ENCODE data around the gene COX6B2. TPM values are rescaled to one million over a fixed set of nuclear protein-coding genes. Genes with fewer than 3 reads are reported as not detected.

The COX6B2 gene
- total RNA-seq, 1 donor from 2014 or later: not detected

DNA sequence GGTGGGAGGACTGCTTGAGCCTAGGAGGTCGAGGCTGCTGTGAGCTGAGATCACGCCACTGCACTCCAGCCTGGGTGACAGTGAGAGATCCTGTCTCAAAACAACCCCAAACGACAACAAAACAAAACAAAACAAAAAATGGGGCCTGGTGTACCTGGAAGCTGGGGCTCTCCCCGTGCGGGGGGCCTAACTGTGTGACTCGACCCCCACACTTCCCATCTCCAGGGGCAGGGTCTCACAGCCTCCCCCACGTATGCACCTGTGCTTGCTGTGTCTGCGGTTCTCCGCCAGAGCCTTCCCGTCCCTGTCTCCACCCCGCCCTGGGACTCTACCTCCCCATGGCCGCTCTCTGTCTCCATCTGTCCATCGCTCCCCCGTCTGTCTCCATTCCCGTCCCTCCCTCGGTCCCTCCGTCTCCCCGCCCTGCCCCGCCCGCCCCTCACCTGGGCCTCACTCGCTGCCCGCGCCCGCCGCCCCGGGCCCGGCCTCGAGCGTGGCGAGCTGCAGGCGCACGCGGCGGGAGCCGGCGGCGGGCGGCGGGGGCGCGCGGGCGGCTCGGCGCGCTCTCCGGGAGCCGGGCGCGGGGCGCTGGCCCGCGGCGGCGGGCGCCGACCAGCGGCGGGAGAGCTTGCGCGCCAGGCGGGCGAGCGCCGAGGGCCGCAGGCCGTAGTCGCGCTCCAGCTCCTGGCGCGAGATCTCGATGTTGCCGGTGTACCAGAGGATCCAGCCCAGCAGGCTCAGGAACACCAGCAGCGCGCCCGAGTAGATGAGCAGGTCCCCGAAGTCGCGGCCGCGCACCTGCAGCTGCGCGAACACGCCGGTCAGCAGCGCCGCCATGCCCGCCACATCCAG, 29.0 kb upstream of the COX6B2 start:
- Histone ChIP-seq H3K36me3 (ENCODE audit: control insufficient read depth in 3 of 3, insufficient read depth in 3 of 3, low read length in 3 of 3) (peaks cover 14 to 17% (median 16%) of the 10 kb centered on the region in 3 donors), H3K27me3 (ENCODE audit: control insufficient read depth in 3 of 3, insufficient read depth in 3 of 3, low read length in 3 of 3) (peaks cover 0 to 2% (median 0%) of the 10 kb centered on the region in 3 donors), H3K9ac (ENCODE audit: low read depth in 1 of 3, low read length in 3 of 3) (peak overlapping the region; percentile 38 to 95 (median 57)), H3K27ac (ENCODE audit: low read depth, low read length) (no peak overlapping the region), H3K9me3 (ENCODE audit: control insufficient read depth in 3 of 3, low read length in 3 of 3) (no peaks in the 10 kb centered on the region), H3K4me3 (ENCODE audit: low read length in 3 of 3) (peak overlapping the region; percentile 67 to 95 (median 88)), H3K4me1 (ENCODE audit: control insufficient read depth in 3 of 3, insufficient read depth in 3 of 3, low read length in 3 of 3) (peaks cover 37 to 46% (median 40%) of the 10 kb centered on the region in 3 donors)

DNA sequence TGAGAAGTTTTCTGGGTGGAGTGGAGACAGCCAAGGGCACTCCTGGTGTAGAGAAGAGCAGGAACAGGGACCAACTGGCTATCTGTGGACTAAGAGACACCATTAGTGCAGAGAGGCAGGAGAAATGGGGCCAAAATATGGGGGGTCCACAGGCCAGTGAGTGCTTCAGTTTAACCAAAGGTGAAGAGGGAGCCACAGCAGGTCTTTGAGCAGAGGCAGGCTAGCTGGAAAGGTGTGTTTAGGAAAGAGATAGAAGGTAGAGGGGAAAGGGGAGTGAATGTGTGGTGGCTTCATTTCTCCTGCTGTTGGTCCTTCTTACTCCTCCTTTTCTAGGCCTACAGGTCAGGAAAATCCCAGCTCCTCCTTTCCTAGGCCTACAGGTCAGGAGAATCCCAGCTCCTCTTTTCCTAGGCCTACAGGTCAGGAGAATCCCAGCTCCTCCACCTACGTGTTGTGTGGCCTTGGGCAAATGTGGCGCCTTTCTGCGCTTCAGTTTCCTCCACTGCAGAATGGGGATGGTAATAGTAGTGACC, 28.1 kb upstream of the COX6B2 start:
- Histone ChIP-seq H3K4me3 (ENCODE audit: low read length in 3 of 3) (no peak overlapping the region), H3K9me3 (ENCODE audit: control insufficient read depth in 3 of 3, low read length in 3 of 3) (no peaks in the 10 kb centered on the region), H3K9ac (ENCODE audit: low read depth in 1 of 3, low read length in 3 of 3) (peak overlapping the region in 1 of 3 donors; percentile 38), H3K27me3 (ENCODE audit: control insufficient read depth in 3 of 3, insufficient read depth in 3 of 3, low read length in 3 of 3) (peaks cover under 1 to 7% (median 7%) of the 10 kb centered on the region in 3 donors), H3K27ac (ENCODE audit: low read depth, low read length) (no peak overlapping the region), H3K36me3 (ENCODE audit: control insufficient read depth in 3 of 3, insufficient read depth in 3 of 3, low read length in 3 of 3) (peaks cover 5 to 8% (median 8%) of the 10 kb centered on the region in 3 donors), H3K4me1 (ENCODE audit: control insufficient read depth in 3 of 3, insufficient read depth in 3 of 3, low read length in 3 of 3) (peaks cover 29 to 36% (median 31%) of the 10 kb centered on the region in 3 donors)

DNA sequence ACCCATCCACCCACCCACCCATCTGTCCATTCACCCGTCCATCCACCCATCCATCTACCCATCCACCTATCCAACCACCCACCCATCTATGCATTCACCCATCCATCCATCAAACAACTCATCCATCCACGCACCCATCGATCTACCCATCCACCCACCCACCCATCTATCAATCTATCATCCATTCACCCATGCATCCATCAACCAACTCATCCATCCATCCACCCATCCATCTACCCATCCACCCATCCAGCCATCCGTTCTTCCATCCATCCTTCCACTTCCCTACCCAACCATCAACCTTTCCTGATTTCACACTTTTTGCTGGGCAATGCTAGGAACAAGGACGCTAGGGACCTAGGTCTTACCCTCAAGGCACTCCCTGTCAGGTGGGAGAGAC, 27.5 kb upstream of the COX6B2 start:
- peaks cover 23 to 31% (median 25%) of the 10 kb centered on the region in 3 donors for H3K4me1 ChIP-seq (ENCODE audit: control insufficient read depth in 3 of 3, insufficient read depth in 3 of 3, low read length in 3 of 3)
- H3K9me3 ChIP-seq (ENCODE audit: control insufficient read depth in 3 of 3, low read length in 3 of 3): no peaks in the 10 kb centered on the region
- H3K4me3 ChIP-seq (ENCODE audit: low read length in 3 of 3): no peak overlapping the region
- H3K36me3 ChIP-seq (ENCODE audit: control insufficient read depth in 3 of 3, insufficient read depth in 3 of 3, low read length in 3 of 3): peaks cover 0 to 2% (median 2%) of the 10 kb centered on the region in 3 donors
- H3K27ac ChIP-seq (ENCODE audit: low read depth, low read length): no peak overlapping the region
- H3K27me3 ChIP-seq (ENCODE audit: control insufficient read depth in 3 of 3, insufficient read depth in 3 of 3, low read length in 3 of 3): peaks cover 5 to 12% (median 11%) of the 10 kb centered on the region in 3 donors
- no peak overlapping the region for H3K9ac ChIP-seq (ENCODE audit: low read depth in 1 of 3, low read length in 3 of 3)

DNA sequence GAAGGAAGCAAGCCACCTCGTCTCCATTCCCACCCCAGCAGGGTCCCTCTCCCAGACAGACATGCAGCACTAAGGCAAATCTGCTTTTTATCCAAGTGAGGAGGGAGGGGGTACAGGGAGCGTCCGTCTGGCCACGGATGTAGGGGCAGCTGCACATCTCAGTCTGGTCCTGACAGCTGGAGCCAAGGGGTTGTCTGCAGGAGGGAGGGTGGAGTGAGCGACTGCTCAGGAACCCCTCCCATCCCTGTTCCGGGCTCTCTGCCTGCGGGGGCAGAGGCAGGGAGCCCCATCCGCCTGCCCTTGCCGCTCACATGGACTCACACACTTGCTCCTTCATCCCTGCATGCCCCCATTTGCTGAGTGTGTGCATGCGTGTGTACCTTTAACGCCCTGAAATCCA, 24.7 kb upstream of the COX6B2 start:
- no peaks in the 10 kb centered on the region for H3K9me3 ChIP-seq (ENCODE audit: control insufficient read depth in 3 of 3, low read length in 3 of 3)
- H3K4me3 ChIP-seq (ENCODE audit: low read length in 3 of 3): no peak overlapping the region
- no peaks in the 10 kb centered on the region for H3K36me3 ChIP-seq (ENCODE audit: control insufficient read depth in 3 of 3, insufficient read depth in 3 of 3, low read length in 3 of 3)
- peaks cover 4 to 8% (median 5%) of the 10 kb centered on the region in 3 donors for H3K4me1 ChIP-seq (ENCODE audit: control insufficient read depth in 3 of 3, insufficient read depth in 3 of 3, low read length in 3 of 3)
- H3K27me3 ChIP-seq (ENCODE audit: control insufficient read depth in 3 of 3, insufficient read depth in 3 of 3, low read length in 3 of 3): peaks cover 22 to 33% (median 31%) of the 10 kb centered on the region in 3 donors
- no peak overlapping the region for H3K27ac ChIP-seq (ENCODE audit: low read depth, low read length)
- H3K9ac ChIP-seq (ENCODE audit: low read depth in 1 of 3, low read length in 3 of 3): no peak overlapping the region

DNA sequence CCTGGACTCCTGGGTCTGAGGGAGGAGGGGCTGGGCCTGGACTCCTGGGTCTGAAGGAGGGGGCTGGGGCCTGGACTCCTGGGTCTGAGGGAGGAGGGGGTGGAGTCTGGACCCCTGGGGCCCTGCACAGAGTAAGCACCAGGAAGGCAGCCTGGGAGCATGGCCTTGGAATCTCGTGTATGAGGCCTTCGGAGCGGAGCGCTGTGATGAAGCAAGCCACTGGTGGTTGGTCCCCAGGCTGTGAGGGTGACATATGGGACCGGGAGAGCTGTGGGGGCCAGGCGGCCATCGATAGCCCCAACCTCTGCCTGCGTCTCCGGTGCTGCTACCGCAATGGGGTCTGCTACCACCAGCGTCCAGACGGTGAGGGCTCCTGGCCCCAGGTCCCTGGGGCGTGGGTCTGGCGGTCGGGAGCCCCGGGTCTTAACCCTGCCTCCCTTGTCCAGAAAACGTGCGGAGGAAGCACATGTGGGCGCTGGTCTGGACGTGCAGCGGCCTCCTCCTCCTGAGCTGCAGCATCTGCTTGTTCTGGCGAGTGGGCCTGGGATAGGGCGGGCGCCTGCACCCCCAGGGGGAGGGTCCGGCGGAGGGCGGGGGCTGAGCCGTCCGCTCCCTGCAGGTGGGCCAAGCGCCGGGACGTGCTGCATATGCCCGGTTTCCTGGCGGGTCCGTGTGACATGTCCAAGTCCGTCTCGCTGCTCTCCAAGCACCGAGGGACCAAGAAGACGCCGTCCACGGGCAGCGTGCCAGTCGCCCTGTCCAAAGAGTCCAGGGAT, 23.0 kb upstream of the COX6B2 start:
- Histone ChIP-seq H3K9me3 (ENCODE audit: control insufficient read depth in 3 of 3, low read length in 3 of 3) (no peaks in the 10 kb centered on the region), H3K27me3 (ENCODE audit: control insufficient read depth in 3 of 3, insufficient read depth in 3 of 3, low read length in 3 of 3) (peaks cover 33 to 45% (median 44%) of the 10 kb centered on the region in 3 donors), H3K36me3 (ENCODE audit: control insufficient read depth in 3 of 3, insufficient read depth in 3 of 3, low read length in 3 of 3) (no peaks in the 10 kb centered on the region), H3K4me3 (ENCODE audit: low read length in 3 of 3) (no peak overlapping the region), H3K27ac (ENCODE audit: low read depth, low read length) (no peak overlapping the region), H3K4me1 (ENCODE audit: control insufficient read depth in 3 of 3, insufficient read depth in 3 of 3, low read length in 3 of 3) (peaks cover 0 to 2% (median 0%) of the 10 kb centered on the region in 3 donors), H3K9ac (ENCODE audit: low read depth in 1 of 3, low read length in 3 of 3) (no peak overlapping the region)

DNA sequence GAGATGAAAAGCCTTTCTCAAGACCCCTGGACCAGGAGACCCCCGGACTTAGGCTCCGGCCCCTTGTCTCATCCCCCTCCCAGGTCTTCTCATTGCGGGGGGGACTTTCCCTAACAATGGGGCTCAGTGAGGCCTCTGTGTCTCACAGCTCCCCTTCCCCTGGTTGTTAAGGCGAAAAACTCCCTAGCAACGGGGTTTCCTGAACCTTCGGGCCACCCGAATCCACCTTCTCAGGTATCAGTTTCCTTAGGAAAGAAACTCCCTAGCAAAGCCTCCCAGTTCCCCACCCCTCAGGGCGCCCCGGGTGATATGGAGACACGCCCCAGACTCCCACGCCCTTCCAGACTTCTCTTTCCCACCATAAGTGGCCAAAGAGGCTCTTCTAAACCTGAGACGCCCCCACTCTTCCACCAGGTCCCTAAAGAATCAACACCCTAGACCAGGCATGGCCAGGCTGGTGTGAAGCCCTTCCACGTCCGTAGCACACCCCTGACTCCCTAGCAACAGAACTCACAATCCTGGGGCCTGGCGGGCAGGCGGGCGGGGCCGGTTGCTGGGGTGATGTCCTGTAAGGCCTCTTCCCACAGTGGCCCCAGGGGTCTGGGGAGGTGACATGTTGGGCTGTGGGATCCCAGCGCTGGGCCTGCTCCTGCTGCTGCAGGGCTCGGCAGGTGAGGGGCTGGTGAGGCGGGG, 21.9 kb upstream of the COX6B2 start, which contains the start of gene TMEM190:
Gene TMEM190 (plus strand): TSS at position 586 of the 693 bp plus-strand sequence. CDS start 28 bp downstream, at position 614.
- peaks cover 0 to 2% (median 0%) of the 10 kb centered on the region in 3 donors for H3K4me1 ChIP-seq (ENCODE audit: control insufficient read depth in 3 of 3, insufficient read depth in 3 of 3, low read length in 3 of 3)
- no peaks in the 10 kb centered on the region for H3K36me3 ChIP-seq (ENCODE audit: control insufficient read depth in 3 of 3, insufficient read depth in 3 of 3, low read length in 3 of 3)
- no peak within 1 kb of the TSS for H3K27ac ChIP-seq (ENCODE audit: low read depth, low read length)
- H3K4me3 ChIP-seq (ENCODE audit: low read length in 3 of 3): no peak within 1 kb of the TSS
- no peak within 1 kb of the TSS for H3K9ac ChIP-seq (ENCODE audit: low read depth in 1 of 3, low read length in 3 of 3)
- no peaks in the 10 kb centered on the region for H3K9me3 ChIP-seq (ENCODE audit: control insufficient read depth in 3 of 3, low read length in 3 of 3)
- H3K27me3 ChIP-seq (ENCODE audit: control insufficient read depth in 3 of 3, insufficient read depth in 3 of 3, low read length in 3 of 3): peaks cover 43 to 53% (median 53%) of the 10 kb centered on the region in 3 donors

DNA sequence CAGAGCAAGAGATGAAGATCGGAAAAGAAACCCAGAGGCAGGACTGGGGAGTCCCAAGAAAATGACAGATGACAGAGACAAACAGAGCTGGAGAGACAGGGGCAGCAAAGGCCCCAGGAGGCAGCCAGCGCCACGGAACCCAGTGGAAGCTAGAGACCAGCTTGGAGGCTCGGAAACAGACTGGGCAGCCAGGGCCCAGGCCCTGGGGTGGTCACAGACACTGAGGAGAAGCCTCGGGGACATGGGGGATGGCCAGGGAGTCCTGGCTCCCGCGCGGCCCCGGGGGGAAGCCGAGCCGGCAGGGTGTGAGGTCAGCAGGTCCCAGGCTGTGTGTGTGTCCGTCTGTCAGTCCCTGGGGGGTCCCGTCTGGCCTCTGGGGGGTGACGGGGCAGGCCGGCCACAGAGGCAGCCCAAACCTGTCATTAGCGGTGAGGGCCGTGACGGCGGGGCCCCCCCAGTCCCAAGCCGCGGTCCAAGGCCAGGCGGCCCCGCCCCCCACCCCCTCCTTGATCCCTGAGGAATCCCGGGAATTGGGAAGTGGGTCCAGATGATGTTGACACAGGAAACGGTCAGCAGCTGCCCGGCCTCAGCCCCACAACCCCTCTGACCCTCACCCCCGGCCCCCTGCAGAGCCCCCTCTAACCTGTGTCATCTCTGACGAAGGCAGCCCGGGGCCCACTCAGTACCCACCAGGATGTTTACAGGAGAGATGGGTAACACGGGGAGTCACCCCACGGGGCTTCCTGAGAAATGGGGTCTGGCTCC, 19.7 kb upstream of the COX6B2 start:
- Histone ChIP-seq H3K9me3 (ENCODE audit: control insufficient read depth in 3 of 3, low read length in 3 of 3) (no peaks in the 10 kb centered on the region), H3K27me3 (ENCODE audit: control insufficient read depth in 3 of 3, insufficient read depth in 3 of 3, low read length in 3 of 3) (peaks cover 57 to 70% (median 70%) of the 10 kb centered on the region in 3 donors)

DNA sequence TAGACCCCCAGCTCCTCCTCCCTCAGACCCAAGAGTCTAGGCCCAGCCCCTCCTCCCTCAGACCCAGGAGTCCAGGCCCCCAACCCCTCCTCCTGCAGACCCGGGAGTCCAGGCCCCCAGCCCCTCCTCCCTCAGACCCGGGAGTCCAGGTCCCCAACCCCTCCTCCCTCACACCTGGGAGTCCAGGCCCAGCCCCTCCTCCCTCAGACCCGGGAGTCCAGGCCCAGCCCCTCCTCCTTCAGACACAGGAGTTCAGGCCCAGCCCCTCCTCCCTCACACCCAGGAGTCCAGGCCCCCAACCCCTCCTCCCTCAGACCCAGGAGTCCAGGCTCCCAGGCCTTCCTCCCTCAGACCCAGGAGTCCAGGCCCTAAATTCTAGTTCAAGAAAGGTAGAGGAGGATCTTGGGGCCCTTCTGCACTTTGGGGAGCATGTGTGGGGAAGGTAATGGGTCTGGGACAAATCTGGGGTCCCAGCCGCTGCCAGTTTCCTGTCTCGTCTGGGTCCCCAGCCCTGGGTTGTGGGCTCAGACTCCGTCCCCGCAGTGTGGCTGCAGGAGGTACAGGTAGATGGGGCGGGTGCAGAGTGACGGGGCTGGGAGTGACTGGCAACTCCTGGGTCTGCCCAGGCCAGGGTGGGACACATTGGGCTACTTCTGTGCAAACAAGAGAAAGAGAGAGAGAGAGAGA, 18.9 kb upstream of the COX6B2 start:
- Histone ChIP-seq H3K9me3 (ENCODE audit: control insufficient read depth in 3 of 3, low read length in 3 of 3) (no peaks in the 10 kb centered on the region), H3K9ac (ENCODE audit: low read depth in 1 of 3, low read length in 3 of 3) (no peak overlapping the region), H3K36me3 (ENCODE audit: control insufficient read depth in 3 of 3, insufficient read depth in 3 of 3, low read length in 3 of 3) (no peaks in the 10 kb centered on the region), H3K27ac (ENCODE audit: low read depth, low read length) (no peak overlapping the region), H3K4me1 (ENCODE audit: control insufficient read depth in 3 of 3, insufficient read depth in 3 of 3, low read length in 3 of 3) (peaks cover 0 to 4% (median 0%) of the 10 kb centered on the region in 3 donors), H3K4me3 (ENCODE audit: low read length in 3 of 3) (no peak overlapping the region), H3K27me3 (ENCODE audit: control insufficient read depth in 3 of 3, insufficient read depth in 3 of 3, low read length in 3 of 3) (peaks cover 64 to 77% (median 75%) of the 10 kb centered on the region in 3 donors)

More for the DNA sequence above, 19.7 kb upstream of the COX6B2 start:
- Histone ChIP-seq H3K9ac (ENCODE audit: low read depth in 1 of 3, low read length in 3 of 3) (no peak overlapping the region), H3K36me3 (ENCODE audit: control insufficient read depth in 3 of 3, insufficient read depth in 3 of 3, low read length in 3 of 3) (no peaks in the 10 kb centered on the region), H3K27ac (ENCODE audit: low read depth, low read length) (no peak overlapping the region), H3K4me1 (ENCODE audit: control insufficient read depth in 3 of 3, insufficient read depth in 3 of 3, low read length in 3 of 3) (peaks cover 0 to 4% (median 0%) of the 10 kb centered on the region in 3 donors), H3K4me3 (ENCODE audit: low read length in 3 of 3) (no peak overlapping the region)

Measured in skeletal muscle tissue (tissue), 4 donors.